ENCODE data around the gene RCAN3.
"Not testable (repeated sequence)": the region's sequence is repeated elsewhere in the genome, so short reads cannot be mapped to it uniquely, and the experiment has no call there.

RCAN3 gene

GRCh38 chr1:24515671-24516209 lies 13.1 kb downstream of the RCAN3 start:
- not testable (repeated sequence) for FAIRE-seq

DNA sequence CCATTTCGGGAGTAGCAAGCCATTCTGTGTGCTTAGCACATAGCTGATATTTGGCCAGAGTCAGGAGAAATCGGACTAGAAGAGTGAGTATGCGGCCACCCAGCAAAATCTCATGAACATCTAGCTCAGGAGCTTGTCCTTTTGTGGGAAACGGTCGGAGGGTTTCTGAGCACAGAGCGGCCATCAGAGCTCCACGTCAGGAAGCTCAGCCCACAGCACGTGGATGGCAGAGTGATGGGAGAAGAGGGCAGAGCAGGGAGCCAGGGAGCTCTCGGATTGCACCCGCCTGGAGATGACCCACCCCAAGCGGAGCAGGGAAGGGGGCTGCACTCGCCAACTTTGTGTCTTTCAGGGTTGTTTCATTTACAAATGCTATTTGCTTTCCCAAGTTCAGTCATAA lies 13.9 kb downstream of the RCAN3 start:
- no peak for FAIRE-seq

- FAIRE-seq, result no peak
Measured at GRCh38 chr1:24517898-24518297, 15.3 kb downstream of the RCAN3 start.

DNA sequence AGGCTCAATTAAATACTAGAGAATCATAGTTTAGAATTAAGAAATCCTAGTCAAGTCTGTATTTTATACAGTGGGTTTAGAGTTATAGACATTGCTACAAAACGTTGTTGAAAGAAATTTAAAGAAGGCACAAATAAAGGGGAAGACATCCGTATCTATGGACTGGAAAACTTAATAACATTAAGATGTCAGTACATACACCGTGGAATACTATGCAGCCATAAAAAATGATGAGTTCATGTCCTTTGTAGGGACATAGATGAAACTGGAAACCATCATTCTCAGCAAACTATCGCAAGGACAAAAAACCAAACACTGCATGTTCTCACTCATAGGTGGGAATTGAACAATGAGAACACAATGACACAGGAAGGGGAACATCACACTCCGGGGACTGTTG lies 17.6 kb downstream of the RCAN3 start:
- not testable (repeated sequence) for FAIRE-seq

- FAIRE-seq, result no peak
Measured at GRCh38 chr1:24525606-24526005, 23.0 kb downstream of the RCAN3 start.

- no peak for FAIRE-seq
Measured at GRCh38 chr1:24526045-24526444, 23.4 kb downstream of the RCAN3 start.

DNA sequence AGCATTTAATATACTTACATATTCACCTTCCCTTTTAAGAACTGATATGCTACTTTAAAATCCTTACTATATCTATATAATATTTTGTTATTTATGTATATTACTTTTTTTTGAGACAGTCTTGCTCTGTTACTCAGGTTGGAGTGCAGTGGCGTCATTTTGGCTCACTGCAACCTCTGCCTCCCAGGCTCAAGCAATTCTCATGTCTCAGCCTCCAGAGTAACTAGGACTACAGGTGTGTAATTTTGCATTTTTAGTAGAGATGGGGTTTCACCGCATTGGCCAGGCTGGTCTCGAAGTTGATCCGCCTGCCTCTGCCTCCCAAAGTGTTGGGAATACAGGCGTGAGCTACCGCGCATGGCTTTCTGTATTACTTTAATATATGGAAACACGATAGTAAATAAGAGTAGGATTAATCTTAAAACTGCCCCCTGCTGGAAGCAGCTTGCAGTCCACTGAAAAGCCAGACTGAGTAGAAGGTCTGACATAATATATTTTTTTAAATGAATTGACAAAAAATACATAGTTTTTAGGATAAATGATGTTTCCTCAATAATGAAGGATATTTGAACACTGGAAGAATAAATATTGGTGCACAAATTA lies 24.4 kb downstream of the RCAN3 start:
- peak; percentile 41 for FAIRE-seq

- FAIRE-seq, result no peak
Measured at GRCh38 chr1:24528744-24529143, 26.1 kb downstream of the RCAN3 start.

DNA sequence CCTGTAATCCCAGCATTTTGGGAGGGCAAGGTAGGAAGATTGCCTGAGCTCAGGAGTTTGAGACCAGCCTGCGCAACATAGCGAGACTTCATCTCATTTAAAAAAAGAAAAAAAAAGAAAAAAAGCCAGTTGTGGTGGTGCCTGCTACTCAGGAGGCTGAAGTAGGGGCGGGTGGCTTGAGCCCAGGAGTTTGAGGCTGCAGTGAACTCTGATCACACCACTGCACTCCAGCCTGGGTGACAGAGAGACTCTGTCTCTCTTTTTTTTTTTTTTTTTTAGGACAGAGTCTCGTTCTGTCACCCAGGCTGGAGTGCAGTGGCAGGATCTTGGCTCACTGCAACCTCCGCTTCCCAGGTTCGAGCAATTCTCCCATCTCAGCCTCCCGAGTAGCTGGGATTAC lies 26.7 kb downstream of the RCAN3 start:
- not testable (repeated sequence) for FAIRE-seq

DNA sequence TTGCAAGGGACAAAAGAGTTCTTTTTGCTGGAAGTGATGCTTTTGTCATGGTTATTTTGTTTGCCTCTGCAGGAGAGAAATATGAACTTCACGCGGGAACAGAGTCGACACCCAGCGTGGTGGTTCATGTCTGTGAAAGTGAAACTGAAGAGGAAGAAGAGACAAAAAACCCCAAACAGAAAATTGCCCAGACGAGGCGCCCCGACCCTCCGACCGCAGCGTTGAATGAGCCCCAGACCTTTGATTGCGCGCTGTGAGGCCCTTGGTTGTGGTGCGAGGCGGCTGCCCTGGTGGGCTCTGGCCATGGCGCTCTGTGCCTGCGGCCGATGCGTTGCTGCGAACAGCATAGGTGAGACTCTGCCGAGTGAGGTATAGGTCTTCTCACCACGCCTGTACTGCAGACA lies 32.4 kb downstream of the RCAN3 start:
- no peak for FAIRE-seq

DNA sequence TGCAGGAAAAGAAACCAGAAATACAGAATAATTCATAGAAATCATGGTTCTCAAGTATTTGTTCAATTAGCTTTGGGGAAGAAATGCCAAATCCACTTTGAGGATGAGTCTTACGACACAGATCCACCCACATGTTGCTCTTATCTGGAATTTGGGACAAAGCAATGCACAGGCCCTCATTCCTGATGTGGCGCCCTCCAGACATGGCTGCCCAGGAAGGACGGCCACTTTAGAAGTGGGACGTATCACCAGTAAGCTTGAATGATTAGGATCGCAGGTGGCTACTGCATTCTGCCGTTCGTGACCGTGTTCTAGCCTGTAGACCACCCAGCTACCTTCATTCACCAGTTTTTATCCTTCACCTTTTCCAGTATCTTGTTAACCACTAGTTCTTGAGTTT lies 33.1 kb downstream of the RCAN3 start:
- no peak for FAIRE-seq

GRCh38 chr1:24536391-24536840 lies 33.8 kb downstream of the RCAN3 start:
- FAIRE-seq, result no peak

GRCh38 chr1:24540051-24540905 lies 37.6 kb downstream of the RCAN3 start:
- no peak for FAIRE-seq

DNA sequence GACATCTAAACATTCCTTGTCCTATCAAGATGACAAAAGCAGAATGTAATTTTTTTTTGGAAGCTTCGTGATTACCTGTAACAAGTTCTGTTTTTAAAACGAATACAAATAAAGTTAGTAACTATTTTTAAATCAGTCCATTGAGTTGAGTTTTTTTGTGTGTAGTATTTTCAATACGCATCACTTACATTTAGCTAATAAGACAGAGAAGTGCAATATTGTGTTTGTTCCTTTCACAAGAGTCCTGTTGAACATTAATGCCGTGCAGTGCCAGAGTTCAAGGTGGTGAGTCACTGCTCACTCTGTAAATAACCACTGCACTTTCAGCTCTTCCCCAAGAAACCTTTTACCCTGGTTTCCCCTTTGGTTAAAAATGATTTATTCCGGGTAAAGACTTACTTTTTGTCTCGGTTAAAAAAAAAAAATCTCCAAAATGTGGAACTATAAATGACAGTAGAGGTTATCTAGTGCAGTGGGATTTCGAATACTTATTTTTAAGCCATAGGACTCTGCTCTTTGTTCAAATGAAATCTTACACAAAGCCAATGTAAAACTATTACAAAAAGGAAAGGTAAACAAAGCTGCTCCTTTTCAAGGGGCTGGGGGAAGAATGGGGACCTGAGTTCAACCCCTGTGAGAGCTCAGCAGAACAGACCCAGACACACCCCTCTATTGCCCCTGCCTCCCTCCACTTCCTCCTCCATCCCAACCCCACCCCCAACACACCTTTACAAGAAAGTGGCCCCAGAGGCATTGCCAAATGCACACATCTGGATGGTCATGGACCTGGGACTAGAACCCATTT lies 38.5 kb downstream of the RCAN3 start:
- peak; percentile 23 for FAIRE-seq

DNA sequence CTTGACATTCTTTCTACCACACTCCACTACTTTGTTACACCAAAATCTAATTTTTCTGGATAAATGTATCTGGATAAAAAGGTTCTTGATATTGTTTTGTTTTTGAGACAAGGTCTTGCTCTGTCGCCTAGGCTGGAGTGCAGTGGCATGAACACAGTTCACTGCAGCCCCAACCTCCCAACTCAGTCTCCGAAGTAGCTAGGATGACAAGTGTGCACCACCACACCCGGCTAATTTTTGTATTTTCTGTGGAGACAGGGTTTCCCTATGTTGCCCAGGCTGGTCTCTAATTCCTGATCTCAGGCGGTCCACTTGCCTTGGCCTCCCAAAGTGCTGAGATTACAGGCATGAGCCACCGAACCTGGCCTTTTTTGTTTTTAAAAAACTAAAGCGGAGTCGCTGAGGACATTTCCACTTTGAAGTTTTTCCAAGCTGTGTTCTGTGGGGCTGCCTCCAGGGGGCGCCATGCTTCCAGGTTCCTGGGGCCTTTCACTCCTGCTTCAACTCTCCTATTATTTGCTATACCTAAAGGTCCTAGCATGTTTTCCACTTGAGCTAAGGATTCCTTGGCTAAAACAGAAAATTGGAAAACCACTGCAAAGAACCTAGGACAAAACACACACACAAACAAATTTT lies 39.2 kb downstream of the RCAN3 start:
- FAIRE-seq, result no peak

- no peak for FAIRE-seq
Measured at GRCh38 chr1:24544239-24544638, 41.6 kb downstream of the RCAN3 start.

DNA sequence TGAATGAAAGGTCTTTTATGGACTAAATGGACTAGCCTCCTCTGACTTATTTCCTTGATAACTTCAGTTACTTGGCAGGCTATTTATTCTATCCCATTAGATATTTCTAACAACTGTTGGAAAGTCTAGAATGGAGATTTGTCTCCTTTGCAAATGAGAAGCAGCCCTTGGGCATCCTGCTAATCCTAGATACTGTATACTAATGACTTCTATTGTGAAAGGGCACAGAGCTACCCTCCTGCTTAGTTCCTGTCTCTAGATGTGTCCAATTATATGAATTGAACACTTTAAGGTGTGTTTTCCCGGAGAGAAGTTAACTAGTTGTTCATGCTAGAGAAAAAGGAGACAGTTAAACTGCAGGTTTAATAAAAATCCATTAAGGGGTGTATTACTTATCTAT lies 43.0 kb downstream of the RCAN3 start:
- FAIRE-seq, result no peak

DNA sequence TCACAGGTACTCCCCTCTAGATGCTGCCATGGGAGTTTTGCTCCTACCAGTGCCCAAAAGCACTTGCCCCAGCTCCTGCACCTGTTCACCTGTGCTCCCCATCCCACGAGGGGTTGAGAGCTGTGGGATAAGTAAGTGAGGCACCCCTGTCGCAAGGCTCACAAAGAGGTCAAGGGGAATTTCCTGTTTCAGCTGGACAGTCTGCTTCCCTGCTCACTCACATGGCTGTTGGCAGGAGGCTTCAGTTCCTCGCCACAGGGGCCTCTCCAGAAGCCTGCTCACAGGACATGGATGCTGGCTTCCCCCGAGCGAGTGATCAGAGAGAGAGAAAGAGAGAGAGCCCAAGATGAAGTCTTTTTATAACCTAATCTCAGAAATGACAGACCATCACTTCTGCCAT lies 44.6 kb downstream of the RCAN3 start:
- no peak for FAIRE-seq

DNA sequence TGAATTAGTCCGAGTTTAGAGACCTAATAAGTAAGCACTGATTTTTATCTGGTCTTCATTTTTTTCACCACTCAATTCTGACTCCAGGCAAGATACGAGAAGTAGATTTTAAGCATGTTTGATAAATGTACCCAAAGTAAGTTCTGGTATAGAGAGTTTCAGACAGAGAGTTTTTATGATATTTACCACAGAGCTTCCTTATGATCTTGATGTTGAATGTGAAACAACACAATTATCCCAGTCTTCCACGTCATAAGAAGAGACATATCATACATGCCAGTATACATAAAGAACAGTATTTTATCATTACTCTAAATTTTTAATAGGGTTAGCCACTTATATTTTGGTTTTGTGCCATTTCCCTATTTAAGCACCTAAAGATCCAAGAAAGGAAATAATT lies 45.4 kb downstream of the RCAN3 start:
- no peak for FAIRE-seq

- not testable (repeated sequence) for FAIRE-seq
Measured at GRCh38 chr1:24549210-24549609, 46.6 kb downstream of the RCAN3 start.

DNA sequence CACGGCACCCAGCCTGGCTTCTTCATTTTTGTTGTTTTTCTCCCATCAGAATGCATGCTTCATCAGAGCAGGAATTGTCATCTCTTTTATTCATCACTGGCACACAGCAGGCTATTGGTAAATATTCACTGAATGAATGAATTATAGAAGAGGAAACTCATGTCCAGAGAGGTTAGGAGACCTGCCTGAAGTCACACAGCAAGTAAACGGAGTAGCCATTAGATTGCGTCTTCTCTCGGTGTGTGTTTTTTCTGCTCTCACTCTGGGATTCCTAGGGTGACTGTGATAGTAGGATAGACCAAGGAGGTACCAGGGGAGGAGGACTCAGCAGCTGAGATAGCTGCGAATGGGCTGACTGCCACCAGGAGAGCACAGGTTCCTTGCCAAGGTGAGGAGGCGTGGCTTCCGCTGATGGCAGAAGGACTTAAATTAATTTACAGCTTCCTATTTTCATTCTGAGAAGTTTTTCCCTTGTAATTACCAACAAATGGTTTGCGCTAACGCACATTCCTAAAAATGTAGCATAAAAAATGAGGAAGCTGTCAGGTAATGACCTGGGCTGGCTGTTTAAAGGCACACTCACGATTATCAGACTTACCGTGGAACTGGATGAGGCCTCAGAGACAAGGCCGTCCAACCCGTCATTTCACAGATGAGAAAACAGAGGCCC lies 48.8 kb downstream of the RCAN3 start:
- no peak for FAIRE-seq

- no peak for FAIRE-seq
Measured at GRCh38 chr1:24551960-24552571, 49.4 kb downstream of the RCAN3 start.

All from A204.1 (cell line).